Cardiac fibroblast (primary cell): ENCODE results near the gene IMP3.

Experiments
- DNase-seq, 2 donors: peaks; one replicate each; pipeline versions ENCODE4 v3.0.0 to v3.0.0-alpha.2; 2010; ENCODE audit warnings: low read depth in 2 of 2
- H3K4me3 ChIP-seq, 2 donors: replicated peaks in 1 of 2; 1 replicate in 1 of 2; 2 replicates in 1 of 2; pipeline ENCODE4 v1.5.1; 2011; ENCODE audit warnings: low read depth in 2 of 2, low read length in 2 of 2, mild to moderate bottlenecking in 2 of 2, moderate library complexity in 1 of 2
- CTCF ChIP-seq: IDR thresholded peaks from one replicate; pipeline ENCODE4 v1.5.1; 2011; ENCODE audit warnings: low read depth, mild to moderate bottlenecking, low read length, inconsistent platforms

Gene IMP3

GRCh38 chr15:75631935-75632334 is 8.1 kb downstream of the IMP3 start:
- no peak for TF ChIP-seq CTCF
- DNase-seq: no peak
- no peak overlapping the region for H3K4me3 ChIP-seq

- peak within 1 kb of the TSS; percentile 83 to 90 for H3K4me3 ChIP-seq
- peak; percentile 92 to 94 for DNase-seq
- no peak for TF ChIP-seq CTCF
Observed at GRCh38 chr15:75625542-75626347, 14.3 kb downstream of the IMP3 start, which contains the start of gene SNUPN. Gene SNUPN, minus strand, starts transcription at chr15:75625725. Its CDS starts 4,674 bp downstream, at chr15:75621051.

GRCh38 chr15:75622505-75622904 is 17.5 kb downstream of the IMP3 start:
- H3K4me3 ChIP-seq: no peak overlapping the region
- no peak for TF ChIP-seq CTCF
- DNase-seq: no peak

- H3K4me3 ChIP-seq: peak overlapping the region; percentile 3 to 33
- peak; percentile 48 for TF ChIP-seq CTCF
- DNase-seq: peak; percentile 94 to 97
Observed at GRCh38 chr15:75620841-75621391, 19.1 kb downstream of the IMP3 start.

GRCh38 chr15:75620058-75620820 is 19.8 kb downstream of the IMP3 start:
- peak; percentile 62 to 90 for DNase-seq
- H3K4me3 ChIP-seq: peak overlapping the region; percentile 3 to 33
- TF ChIP-seq CTCF: no peak

- no peak for DNase-seq
- no peak for TF ChIP-seq CTCF
- H3K4me3 ChIP-seq: no peak overlapping the region
Observed at GRCh38 chr15:75616766-75617165, 23.3 kb downstream of the IMP3 start.
